Mesangial cell (primary cell): ENCODE measurements around the gene SSTR4. TPM values are rescaled to one million over a fixed set of nuclear protein-coding genes. Genes with fewer than 3 reads are reported as not detected.

Experiments
- total RNA-seq: library from RNA; depleted of rRNA; stranded (reverse); fragments of >200 nt; gene quantifications from 2 replicates; pipeline ENCODE4 v1.2.3, GENCODE V29; 2015

SSTR4 gene
- not detected in 2 replicates for total RNA-seq

GRCh38 chr20:23034721-23035671, at the start of gene SSTR4:
TSS of gene SSTR4 (plus strand) at chr20:23035312. CDS start at chr20:23035484, 172 bp downstream.

GRCh38 chr20:23049201-23050075, 14.3 kb downstream of the SSTR4 start, which contains the start of gene THBD:
TSS of gene THBD (minus strand) at chr20:23049672. CDS start at chr20:23049504, 168 bp downstream.

GRCh38 chr20:23086056-23086566, 51.0 kb downstream of the SSTR4 start, which contains the start of gene CD93:
TSS of gene CD93 (minus strand) at chr20:23086324. CDS start at chr20:23086192, 132 bp downstream.

Other genes starting within 250 kb of the SSTR4 start
- 9.5 and 9.9 TPM in 2 replicates for gene THBD, start 14.4 kb downstream of the SSTR4 start, total RNA-seq
- gene CD93, start 51.0 kb downstream of the SSTR4 start, total RNA-seq, result not detected in 2 replicates